GM12878 (cell line): ENCODE data around the gene GATA3. TPM values are rescaled to one million over a fixed set of nuclear protein-coding genes. Genes with fewer than 3 reads are reported as not detected.

Experiments
- ATAC-seq: fragments of 200-7000 bp; cut with Tn5 transposase; 3 replicates; pipeline ENCODE4 v1.9.1; 2020; ENCODE audit warnings: mild to moderate bottlenecking, moderate library complexity
- BruUV-seq: library from RNA; stranded (reverse); fragments of 400-500 nt; replicated peaks from 2 replicates; lab custom pipeline; 2021; lab: Mats Ljungman, UMichigan
- CTCF ChIA-PET: fragments of 300-600 bp; sonication (Branson Sonifier 250); formaldehyde crosslinking; extraction: SDS; loops from one replicate; lab custom pipeline; 2021; ENCODE audit warnings: inconsistent platforms; lab: Yijun Ruan, JAX
- POLR2A ChIA-PET: fragments of 350-600 bp; formaldehyde crosslinking; extraction: SDS; loops from one replicate; lab custom pipeline; 2021; ENCODE audit warnings: inconsistent platforms; lab: Charles Lee
- RAD21 ChIA-PET: fragments of 300-600 bp; sonication (Branson Sonifier 250); formaldehyde crosslinking; loops from one replicate; lab custom pipeline; 2023; ENCODE audit warnings: antibody characterized with exemption; ENCODE audit not compliant: unreplicated experiment; lab: Charles Lee
- SMC1A ChIA-PET: fragments of 300-600 bp; sonication (Branson Sonifier 250); formaldehyde crosslinking; loops from one replicate; lab custom pipeline; 2023; ENCODE audit not compliant: unreplicated experiment, uncharacterized antibody; lab: Charles Lee
- DNase-seq: peaks from one replicate; pipeline ENCODE4 v3.0.0-alpha.2; 2011; ENCODE audit warnings: low read depth, low spot score
- FAIRE-seq: peaks from 3 replicates; lab custom pipeline; 2011; peaks lifted over from hg19 to GRCh38; lab: Jason Lieb, UNC
- H2AFZ ChIP-seq: 2 replicates; pipeline ENCODE4 v1.6.0; 2011; ENCODE audit warnings: low read depth, low read length, control low read depth; ENCODE audit not compliant: control insufficient read depth
- H3K27ac ChIP-seq: 2 replicates; pipeline ENCODE4 v1.5.1; 2011; ENCODE audit warnings: control low read depth; ENCODE audit not compliant: control insufficient read depth, insufficient read depth
- H3K27me3 ChIP-seq, 2 experiments: replicated peaks in 1 of 2; 2 replicates each; pipeline versions ENCODE4 v1.6.0 to v1.6.1; 2011; ENCODE audit warnings: low read length in 1 of 2; ENCODE audit not compliant: control insufficient read depth in 2 of 2, insufficient read depth in 2 of 2
- H3K36me3 ChIP-seq, 2 experiments: 2 replicates each; pipeline ENCODE4 v1.5.1; 2011; ENCODE audit warnings: low read length in 1 of 2; ENCODE audit not compliant: control insufficient read depth in 2 of 2, insufficient read depth in 2 of 2
- H3K4me1 ChIP-seq: 2 replicates; pipeline ENCODE4 v1.6.1; 2011; ENCODE audit warnings: mild to moderate bottlenecking, low read length, moderate library complexity, mixed read lengths; ENCODE audit not compliant: control insufficient read depth, insufficient read depth
- H3K4me2 ChIP-seq: 2 replicates; pipeline ENCODE4 v1.6.0; 2011; ENCODE audit warnings: control low read depth; ENCODE audit not compliant: control insufficient read depth, insufficient read depth
- H3K4me3 ChIP-seq: fragments of 200-600 bp; sonication (generic); 2 replicates; pipeline ENCODE4 v1.5.1; 2016
- H3K79me2 ChIP-seq: 2 replicates; pipeline ENCODE4 v1.6.0; 2011; ENCODE audit warnings: low read length; ENCODE audit not compliant: control insufficient read depth, insufficient read depth
- H3K9ac ChIP-seq: 2 replicates; pipeline ENCODE4 v1.8.0; 2011; ENCODE audit warnings: low read length, control low read depth, mixed read lengths; ENCODE audit not compliant: control insufficient read depth, insufficient read depth
- H3K9me3 ChIP-seq: replicated peaks from 3 replicates; pipeline ENCODE4 v1.5.1; 2011; ENCODE audit warnings: mild to moderate bottlenecking, low read length; ENCODE audit not compliant: control insufficient read depth, insufficient read depth
- H4K20me1 ChIP-seq: 2 replicates; pipeline ENCODE4 v1.6.0; 2011; ENCODE audit not compliant: control insufficient read depth, insufficient read depth
- CBX5 ChIP-seq: sonication (generic); IDR thresholded peaks from 2 replicates; pipeline ENCODE4 v1.6.1; 2016; ENCODE audit warnings: low read depth, moderate library complexity, mild to moderate bottlenecking, inconsistent platforms
- HDAC6 ChIP-seq: fragments of 200-600 bp; sonication (generic); IDR thresholded peaks from one replicate; pipeline ENCODE4 v1.8.0; 2017; ENCODE audit warnings: antibody characterized with exemption; ENCODE audit not compliant: unreplicated experiment
- MYB ChIP-seq: fragments of 150-350 bp; IDR thresholded peaks from 2 replicates; pipeline ENCODE4 v1.6.1; 2014; ENCODE audit warnings: mild to moderate bottlenecking, low read depth, low read length, borderline replicate concordance
- NFIC ChIP-seq: IDR thresholded peaks from 2 replicates; pipeline ENCODE4 v1.6.1; 2012; ENCODE audit warnings: low read depth, mild to moderate bottlenecking, inconsistent platforms, low read length, moderate library complexity
- RAD21 ChIP-seq: IDR thresholded peaks from 2 replicates; pipeline ENCODE4 v1.6.1; 2011; ENCODE audit warnings: mild to moderate bottlenecking, low read depth, low read length, moderate library complexity; ENCODE audit not compliant: insufficient read depth
- SMC3 ChIP-seq: IDR thresholded peaks from 2 replicates; pipeline ENCODE4 v1.6.1; 2011; ENCODE audit warnings: low read length, improper control_type of control experiment, borderline replicate concordance
- SREBF1 ChIP-seq: IDR thresholded peaks from 2 replicates; pipeline ENCODE4 v1.6.1; 2012; ENCODE audit warnings: mild to moderate bottlenecking, low read length
- SRF ChIP-seq, 2 experiments: IDR thresholded peaks; 2 replicates each; pipeline ENCODE4 v1.6.1; 2011; ENCODE audit warnings: low read depth in 2 of 2, low read length in 2 of 2, mild to moderate bottlenecking in 1 of 2, moderate library complexity in 1 of 2
- ZNF217 ChIP-seq: fragments of 450-650 bp; IDR thresholded peaks from 2 replicates; pipeline ENCODE4 v1.6.1; 2017; ENCODE audit warnings: antibody characterized with exemption, mild to moderate bottlenecking
- ZSCAN29 ChIP-seq: fragments of 450-650 bp; IDR thresholded peaks from 2 replicates; pipeline ENCODE4 v1.6.1; 2017; ENCODE audit warnings: mild to moderate bottlenecking, moderate library complexity
- WGBS: methylation state at CpG from one replicate; pipeline ENCODE4 v1.1.6; 2016; ENCODE audit warnings: low lambda C conversion rate; ENCODE audit not compliant: insufficient replicate concordance, insufficient coverage; ENCODE audit errors: missing lambda C conversion rate; 5-methylcytosine and 5-hydroxymethylcytosine counted together
- in situ Hi-C: fragments of 300-500 bp; cut with MboI; formaldehyde crosslinking; loops from 9 replicates; pipeline ENCODE4 v1.14.3; 2018; ENCODE audit warnings: mixed read lengths
- intact Hi-C: fragments of 100-400 bp; cut with micrococcal nuclease; formaldehyde crosslinking; loops from one replicate; pipeline ENCODE4 v1.14.2; 2022; ENCODE audit not compliant: unreplicated experiment
- polyA plus RNA-seq, 11 experiments: library from polyadenylated mRNA; depleted of rRNA in 4 of 11; unstranded in 6 of 11; stranded (reverse) in 5 of 11; fragments of >200 nt; fragmentation: Nextera tagmentation in 4 of 11; fragmentation: Illumina TruSeq in 1 of 11; extraction: Ambion mirVana in 4 of 11; extraction: Trizol in 1 of 11; gene quantifications; 1 replicate in 1 of 11; 2 replicates in 10 of 11; pipeline versions ENCODE4 v1.2.1 to v1.2.3, GENCODE V29; 2011 to 2016; ENCODE audit warnings: inconsistent platforms in 2 of 11, missing spikeins in 2 of 11, low read depth in 1 of 11
- total RNA-seq, 4 experiments: library from RNA; depleted of rRNA in 3 of 4; stranded (reverse); fragments of >200 nt in 3 of 4; fragmentation: Illumina TruSeq in 1 of 4; extraction: Trizol in 1 of 4; gene quantifications; 2 replicates each; pipeline versions ENCODE4 v1.2.1 to v1.2.3, GENCODE V29; 2013 to 2021
- TF ChIP-seq, protein P1 (sequence below): fragments of 450-650 bp; IDR thresholded peaks from 2 replicates; pipeline ENCODE4 v1.6.1; 2018; ENCODE audit warnings: mild to moderate bottlenecking, low read depth, moderate library complexity; ENCODE audit not compliant: partially characterized antibody

GATA3 gene
- total and polyA plus RNA-seq, 10 of the 15 experiments (the other 5 are each of a cell fraction or from before 2014, with no cell fraction given), result 0.08 to 0.80 (median 0.29) TPM

DNA sequence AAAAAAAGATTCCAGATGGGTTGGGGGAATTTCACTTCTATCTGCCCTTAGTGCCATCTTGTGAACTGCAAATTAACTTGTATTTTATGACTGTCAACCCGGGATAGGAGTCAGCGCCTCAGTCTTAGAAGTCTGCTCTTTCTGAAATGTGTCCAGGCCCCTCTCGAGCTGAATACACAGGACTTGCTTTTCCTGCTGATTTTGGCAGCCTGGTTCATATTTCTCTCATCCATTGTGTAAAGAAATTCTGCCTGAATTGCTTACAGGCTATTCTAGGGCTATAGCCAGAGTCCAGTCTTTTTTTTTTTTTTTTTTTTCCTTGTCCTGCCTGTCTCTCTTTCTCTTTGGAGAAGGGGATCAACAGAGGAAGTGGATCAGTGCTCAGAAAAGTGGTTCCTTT is 24.6 kb downstream of the GATA3 start:
- in situ Hi-C loops, result no loop called here
- Histone ChIP-seq H2AFZ (no peak overlapping the region), H3K4me3 (no peak overlapping the region), H3K27ac (no peak overlapping the region), H3K4me1 (no peaks in the 10 kb centered on the region), H3K79me2 (no peaks in the 10 kb centered on the region), H4K20me1 (no peaks in the 10 kb centered on the region), H3K36me3 (no peaks in the 10 kb centered on the region), H3K9me3 (no peaks in the 10 kb centered on the region), H3K9ac (no peak overlapping the region), H3K4me2 (no peak overlapping the region), H3K27me3 (no peaks in the 10 kb centered on the region)
- ATAC-seq (no peak), FAIRE-seq (no peak), DNase-seq (no peak)
- ChIA-PET RAD21 (no interaction called here), SMC1A (no interaction called here), CTCF (no interaction called here), POLR2A (interaction anchor here (0.5 kb wide), 1 partner anchor 14 kb away, joined by 4 read pairs; no protein-coding TSS in a partner anchor)
- TF ChIP-seq RAD21, result no peak
- TF ChIP-seq HDAC6, result no peak
- TF ChIP-seq, protein P1, sequence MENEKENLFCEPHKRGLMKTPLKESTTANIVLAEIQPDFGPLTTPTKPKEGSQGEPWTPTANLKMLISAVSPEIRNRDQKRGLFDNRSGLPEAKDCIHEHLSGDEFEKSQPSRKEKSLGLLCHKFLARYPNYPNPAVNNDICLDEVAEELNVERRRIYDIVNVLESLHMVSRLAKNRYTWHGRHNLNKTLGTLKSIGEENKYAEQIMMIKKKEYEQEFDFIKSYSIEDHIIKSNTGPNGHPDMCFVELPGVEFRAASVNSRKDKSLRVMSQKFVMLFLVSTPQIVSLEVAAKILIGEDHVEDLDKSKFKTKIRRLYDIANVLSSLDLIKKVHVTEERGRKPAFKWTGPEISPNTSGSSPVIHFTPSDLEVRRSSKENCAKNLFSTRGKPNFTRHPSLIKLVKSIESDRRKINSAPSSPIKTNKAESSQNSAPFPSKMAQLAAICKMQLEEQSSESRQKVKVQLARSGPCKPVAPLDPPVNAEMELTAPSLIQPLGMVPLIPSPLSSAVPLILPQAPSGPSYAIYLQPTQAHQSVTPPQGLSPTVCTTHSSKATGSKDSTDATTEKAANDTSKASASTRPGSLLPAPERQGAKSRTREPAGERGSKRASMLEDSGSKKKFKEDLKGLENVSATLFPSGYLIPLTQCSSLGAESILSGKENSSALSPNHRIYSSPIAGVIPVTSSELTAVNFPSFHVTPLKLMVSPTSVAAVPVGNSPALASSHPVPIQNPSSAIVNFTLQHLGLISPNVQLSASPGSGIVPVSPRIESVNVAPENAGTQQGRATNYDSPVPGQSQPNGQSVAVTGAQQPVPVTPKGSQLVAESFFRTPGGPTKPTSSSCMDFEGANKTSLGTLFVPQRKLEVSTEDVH, result no peak
- TF ChIP-seq SRF (IDR thresholded peaks at IDR 0.05; ENCODE audit: low read depth in 2 of 2, low read length in 2 of 2), result no peak
- no peak for TF ChIP-seq SREBF1
- TF ChIP-seq SMC3, result no peak
- TF ChIP-seq ZSCAN29, result no peak
- TF ChIP-seq ZNF217, result no peak
- TF ChIP-seq NFIC, result no peak
- TF ChIP-seq CBX5, result no peak
- no peak for TF ChIP-seq MYB
- BruUV-seq, result no TSS peak
- 58% methylated on average over 3 of the region's 3 CpGs for WGBS
- intact Hi-C loops, result no loop called here
